A549 (cell line): ENCODE results near the gene TSGA10IP. TPM values are rescaled to one million over a fixed set of nuclear protein-coding genes. Genes with fewer than 3 reads are reported as not detected.

Source experiments
- ATAC-seq, 2 experiments: fragments of 200-7000 bp in 1 of 2; fragments of >200 bp in 1 of 2; cut with Nextera tagmentation in 1 of 2; cut with Tn5 transposase in 1 of 2; 3 replicates each; pipeline versions ENCODE4 v1.8.0 to v1.9.1; 2018 to 2020; ENCODE audit warnings: mild to moderate bottlenecking in 1 of 2, moderate library complexity in 1 of 2
- CTCF ChIA-PET: fragments of 300-600 bp; sonication (Branson Sonifier 250); formaldehyde crosslinking; extraction: SDS; loops from one replicate; lab custom pipeline; 2021; ENCODE audit warnings: antibody characterized with exemption, inconsistent platforms; lab: Yijun Ruan, JAX
- POLR2A ChIA-PET: fragments of 350-600 bp; formaldehyde crosslinking; extraction: SDS; loops from one replicate; lab custom pipeline; 2021; ENCODE audit warnings: antibody characterized with exemption, inconsistent platforms; lab: Yijun Ruan, JAX
- DNase-seq, 2 experiments: peaks; one replicate each; pipeline versions ENCODE4 v3.0.0 to v3.0.0-alpha.2; 2011 to 2016; ENCODE audit warnings: low read depth in 1 of 2, low spot score in 1 of 2
- FAIRE-seq: peaks from 2 replicates; lab custom pipeline; 2011; peaks lifted over from hg19 to GRCh38; lab: Jason Lieb, UNC
- H3K27ac ChIP-seq, 2 experiments: fragments of >200 bp; sonication (Bioruptor Twin); formaldehyde crosslinking; 3 replicates each; pipeline ENCODE4 v1.5.1; 2016 to 2017
- H3K4me1 ChIP-seq: fragments of >200 bp; sonication (Bioruptor Twin); formaldehyde crosslinking; 3 replicates; pipeline ENCODE4 v1.6.1; 2016
- H3K4me2 ChIP-seq: fragments of >200 bp; sonication (Bioruptor Twin); formaldehyde crosslinking; 3 replicates; pipeline ENCODE4 v1.6.1; 2016
- H3K4me3 ChIP-seq: fragments of >200 bp; sonication (Bioruptor Twin); formaldehyde crosslinking; 3 replicates; pipeline ENCODE4 v1.5.1; 2016
- H3K9me3 ChIP-seq: fragments of >200 bp; sonication (Bioruptor Twin); formaldehyde crosslinking; 3 replicates; pipeline ENCODE4 v1.6.1; 2016
- EHF ChIP-seq: fragments of 250-450 bp; sonication (Bioruptor Pico); IDR thresholded peaks from 2 replicates; pipeline ENCODE4 v1.5.0; 2020; ENCODE audit warnings: mild to moderate bottlenecking
- EHMT2 ChIP-seq: fragments of 200-600 bp; sonication (generic); IDR thresholded peaks from 2 replicates; pipeline ENCODE4 v1.6.1; 2016; ENCODE audit warnings: antibody characterized with exemption, low read depth, mild to moderate bottlenecking, moderate library complexity
- EP300 ChIP-seq, 2 experiments: fragments of >200 bp; sonication (Bioruptor Twin); formaldehyde crosslinking; IDR thresholded peaks; 2 replicates in 1 of 2; 3 replicates in 1 of 2; pipeline ENCODE4 v1.6.1; 2016 to 2017
- ESRRA ChIP-seq: fragments of 150-350 bp; IDR thresholded peaks from 2 replicates; pipeline ENCODE4 v1.6.1; 2014; ENCODE audit warnings: mild to moderate bottlenecking, low read length, borderline replicate concordance
- FOSL2 ChIP-seq, 2 experiments: fragments of 450-650 bp in 1 of 2; fragments of >200 bp in 1 of 2; sonication (Bioruptor Twin) in 1 of 2; formaldehyde crosslinking; IDR thresholded peaks; 2 replicates each; pipeline versions ENCODE4 v1.5.0 to v1.6.1; 2016 to 2020; ENCODE audit warnings: mild to moderate bottlenecking in 1 of 2, moderate library complexity in 1 of 2
- HDAC2 ChIP-seq: fragments of 200-600 bp; sonication (generic); IDR thresholded peaks from 2 replicates; pipeline ENCODE4 v1.6.1; 2016
- HEYL ChIP-seq: fragments of 250-450 bp; sonication (Bioruptor Pico); IDR thresholded peaks from 2 replicates; pipeline ENCODE4 v1.8.0; 2021; ENCODE audit warnings: mild to moderate bottlenecking, moderate library complexity
- HOXB13 ChIP-seq: fragments of 250-450 bp; sonication (Bioruptor Pico); IDR thresholded peaks from 2 replicates; pipeline ENCODE4 v1.5.0; 2020; ENCODE audit warnings: low read depth, mild to moderate bottlenecking, moderate library complexity
- KDM1A ChIP-seq: fragments of 200-600 bp; sonication (generic); IDR thresholded peaks from 2 replicates; pipeline ENCODE4 v1.6.1; 2016; ENCODE audit warnings: low read depth, mild to moderate bottlenecking
- KDM5A ChIP-seq: fragments of 200-600 bp; sonication (generic); IDR thresholded peaks from 2 replicates; pipeline ENCODE4 v1.6.1; 2016; ENCODE audit warnings: antibody characterized with exemption, mild to moderate bottlenecking
- MYC ChIP-seq: IDR thresholded peaks from 2 replicates; pipeline ENCODE4 v1.6.1; 2012; ENCODE audit warnings: mild to moderate bottlenecking, inconsistent platforms, low read length, improper control_type of control experiment, borderline replicate concordance
- NR3C1 ChIP-seq: fragments of >200 bp; sonication (Bioruptor Twin); formaldehyde crosslinking; IDR thresholded peaks from 3 replicates; pipeline ENCODE4 v1.6.1; 2017
- POLR2AphosphoS2 ChIP-seq: conservative IDR thresholded peaks from 2 replicates; pipeline ENCODE4 v1.6.1; 2012; ENCODE audit warnings: low read length, improper control_type of control experiment, inconsistent platforms
- RAD21 ChIP-seq, 2 experiments: fragments of >200 bp in 1 of 2; sonication (Bioruptor Twin) in 1 of 2; formaldehyde crosslinking in 1 of 2; IDR thresholded peaks in 1 of 2; conservative IDR thresholded peaks in 1 of 2; 2 replicates in 1 of 2; 3 replicates in 1 of 2; pipeline ENCODE4 v1.6.1; 2012 to 2018; ENCODE audit warnings: inconsistent platforms in 1 of 2
- RARB ChIP-seq: fragments of 250-450 bp; sonication (Bioruptor Pico); IDR thresholded peaks from 2 replicates; pipeline ENCODE4 v1.8.0; 2021; ENCODE audit warnings: mild to moderate bottlenecking, moderate library complexity
- RCOR1 ChIP-seq: fragments of 150-350 bp; IDR thresholded peaks from 2 replicates; pipeline ENCODE4 v1.6.1; 2014; ENCODE audit warnings: antibody characterized with exemption, low read length, low read depth
- RNF2 ChIP-seq: fragments of 200-600 bp; sonication (generic); IDR thresholded peaks from 2 replicates; pipeline ENCODE4 v1.6.1; 2016; ENCODE audit warnings: low read depth, mild to moderate bottlenecking, antibody characterized with exemption, moderate library complexity, borderline replicate concordance
- SMC3 ChIP-seq: fragments of >200 bp; sonication (Bioruptor Twin); formaldehyde crosslinking; IDR thresholded peaks from 3 replicates; pipeline ENCODE4 v1.6.1; 2018; ENCODE audit warnings: inconsistent platforms
- SREBF2 ChIP-seq: fragments of 450-650 bp; IDR thresholded peaks from 2 replicates; pipeline ENCODE4 v1.6.1; 2014; ENCODE audit warnings: mild to moderate bottlenecking, moderate library complexity
- TFCP2L1 ChIP-seq: fragments of 250-450 bp; sonication (Bioruptor Pico); IDR thresholded peaks from 2 replicates; pipeline ENCODE4 v1.5.0; 2021; ENCODE audit warnings: mild to moderate bottlenecking
- ZFP36 ChIP-seq: fragments of 450-650 bp; IDR thresholded peaks from 2 replicates; pipeline ENCODE4 v1.6.1; 2014; ENCODE audit warnings: borderline replicate concordance; ENCODE audit not compliant: partially characterized antibody
- ZNF302 ChIP-seq: fragments of 250-450 bp; sonication (Bioruptor Pico); IDR thresholded peaks from 2 replicates; pipeline ENCODE4 v1.9.0; 2021; ENCODE audit warnings: inconsistent platforms, mild to moderate bottlenecking, moderate library complexity
- WGBS: methylation state at CpG from one replicate; pipeline ENCODE4 v1.1.6; 2017; ENCODE audit errors: missing lambda C conversion rate; 5-methylcytosine and 5-hydroxymethylcytosine counted together
- polyA plus RNA-seq, 4 experiments: library from polyadenylated mRNA; depleted of rRNA in 3 of 4; stranded (reverse); fragments of >200 nt; fragmentation: RNase III in 1 of 4; extraction: RNeasy Plus Mini Kit Qiagen cat#74134 plus additional on column Dnase treatment in 1 of 4; gene quantifications; 2 replicates in 3 of 4; 3 replicates in 1 of 4; pipeline ENCODE4 v1.2.3, GENCODE V29; 2011 to 2017
- TF ChIP-seq, protein P1 (sequence below): fragments of >200 bp; sonication (Bioruptor Twin); formaldehyde crosslinking; IDR thresholded peaks from 3 replicates; pipeline ENCODE4 v1.6.1; 2016
- TF ChIP-seq, protein P2 (sequence below): fragments of 250-450 bp; sonication (Bioruptor Pico); IDR thresholded peaks from 2 replicates; pipeline ENCODE4 v1.5.0; 2021; ENCODE audit warnings: mild to moderate bottlenecking, moderate library complexity, borderline replicate concordance
- TF ChIP-seq, protein P3 (sequence below): IDR thresholded peaks from 2 replicates; pipeline ENCODE4 v1.6.1; 2012
- TF ChIP-seq, protein P4 (sequence below): fragments of >200 bp; sonication (Bioruptor Twin); formaldehyde crosslinking; IDR thresholded peaks from 2 replicates; pipeline ENCODE4 v1.6.1; 2016
- TF ChIP-seq, protein P5 (sequence below): IDR thresholded peaks from 2 replicates; pipeline ENCODE4 v1.6.1; 2012
- TF ChIP-seq, protein P6 (sequence below): fragments of 250-450 bp; sonication (Bioruptor Pico); IDR thresholded peaks from 2 replicates; pipeline ENCODE4 v1.5.0; 2020; ENCODE audit warnings: low read depth, mild to moderate bottlenecking, moderate library complexity
- TF ChIP-seq, protein P7 (sequence below): IDR thresholded peaks from 2 replicates; pipeline ENCODE4 v1.6.1; 2012; ENCODE audit warnings: low read depth, borderline replicate concordance

Gene TSGA10IP
- polyA plus RNA-seq, 2 of the 4 experiments (the other 2 are of a cell fraction): not detected

DNA sequence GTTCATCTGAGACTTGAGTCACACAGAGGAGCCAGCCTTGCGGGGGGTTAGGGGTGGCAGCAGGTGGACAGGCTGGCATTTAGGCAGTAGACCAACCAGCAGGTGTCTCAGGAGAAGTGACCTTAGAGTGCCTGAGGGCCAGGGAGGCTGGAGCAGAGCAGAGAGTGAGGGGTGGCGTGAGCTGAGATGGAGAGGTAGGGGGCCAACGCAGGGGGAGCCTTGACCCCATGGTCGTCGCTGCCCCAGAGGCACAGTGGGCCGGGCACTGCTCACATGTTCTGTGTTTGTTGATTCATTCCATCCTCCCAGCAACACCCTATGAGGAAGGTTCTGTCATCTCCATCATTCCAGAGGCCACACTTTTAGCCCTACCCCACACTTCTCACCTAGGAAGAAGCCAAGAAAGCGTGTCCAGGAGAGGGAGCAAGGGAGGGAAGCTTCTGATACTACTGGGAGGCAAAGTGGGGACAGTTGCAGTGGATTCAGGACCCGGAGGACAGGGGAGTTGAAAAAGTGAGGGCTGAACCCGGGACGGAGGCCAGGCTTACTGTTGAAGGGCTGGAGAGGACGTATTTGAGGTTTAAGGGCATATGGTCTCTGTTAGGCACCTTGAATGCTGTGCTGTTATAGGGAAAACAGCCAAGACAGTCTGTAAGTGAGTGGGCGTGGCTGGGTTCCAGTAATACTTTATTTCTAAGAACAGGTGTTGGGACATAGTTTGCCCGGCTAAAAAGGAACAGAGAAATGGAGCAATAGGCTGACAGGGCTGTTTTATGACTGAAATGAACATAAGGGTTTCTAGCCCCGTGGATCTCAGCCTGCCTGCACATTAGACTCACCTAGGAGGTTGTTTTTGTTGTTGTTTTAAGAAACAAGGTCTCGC is 23.6 kb downstream of the TSGA10IP start:
- DNase-seq: no peak
- FAIRE-seq: no peak

DNA sequence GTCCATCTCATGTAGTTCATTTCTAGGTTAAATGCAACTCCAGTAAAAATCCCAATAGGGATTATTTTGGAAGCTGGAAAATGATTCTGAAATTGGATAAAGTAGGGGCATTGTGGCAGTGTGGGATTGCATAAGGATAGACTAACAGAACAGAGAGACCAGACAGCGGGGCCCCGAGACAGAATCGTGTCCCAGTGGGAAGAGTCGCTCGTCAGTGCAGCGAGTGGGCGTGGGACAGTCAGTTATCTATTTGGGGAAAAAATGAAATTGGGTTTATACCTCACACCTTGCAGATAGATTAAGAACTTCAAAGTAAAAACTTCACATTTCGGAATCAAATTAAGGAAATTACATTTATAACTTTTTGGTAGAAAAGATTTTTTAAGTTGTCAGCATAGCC is 26.8 kb downstream of the TSGA10IP start:
- WGBS: 92% methylated on average over 8 of the region's 8 CpGs
- ATAC-seq (no peak), DNase-seq (no peak), FAIRE-seq (no peak)
- Histone ChIP-seq H3K4me2 (no peak overlapping the region), H3K4me3 (no peak overlapping the region), H3K4me1 (no peaks in the 10 kb centered on the region), H3K9me3 (no peaks in the 10 kb centered on the region), H3K27ac (no peak overlapping the region)
- ChIA-PET CTCF (interaction anchor here (0.6 to 1.7 kb wide), 6 partner anchors 14 to 834 kb away, joined by 3 to 9 read pairs (median 4); no protein-coding TSS in a partner anchor), POLR2A (no interaction called here)
- no peak for TF ChIP-seq ZFP36
- TF ChIP-seq, protein P1, sequence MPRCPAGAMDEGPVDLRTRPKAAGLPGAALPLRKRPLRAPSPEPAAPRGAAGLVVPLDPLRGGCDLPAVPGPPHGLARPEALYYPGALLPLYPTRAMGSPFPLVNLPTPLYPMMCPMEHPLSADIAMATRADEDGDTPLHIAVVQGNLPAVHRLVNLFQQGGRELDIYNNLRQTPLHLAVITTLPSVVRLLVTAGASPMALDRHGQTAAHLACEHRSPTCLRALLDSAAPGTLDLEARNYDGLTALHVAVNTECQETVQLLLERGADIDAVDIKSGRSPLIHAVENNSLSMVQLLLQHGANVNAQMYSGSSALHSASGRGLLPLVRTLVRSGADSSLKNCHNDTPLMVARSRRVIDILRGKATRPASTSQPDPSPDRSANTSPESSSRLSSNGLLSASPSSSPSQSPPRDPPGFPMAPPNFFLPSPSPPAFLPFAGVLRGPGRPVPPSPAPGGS: no peak
- TF ChIP-seq, protein P2, sequence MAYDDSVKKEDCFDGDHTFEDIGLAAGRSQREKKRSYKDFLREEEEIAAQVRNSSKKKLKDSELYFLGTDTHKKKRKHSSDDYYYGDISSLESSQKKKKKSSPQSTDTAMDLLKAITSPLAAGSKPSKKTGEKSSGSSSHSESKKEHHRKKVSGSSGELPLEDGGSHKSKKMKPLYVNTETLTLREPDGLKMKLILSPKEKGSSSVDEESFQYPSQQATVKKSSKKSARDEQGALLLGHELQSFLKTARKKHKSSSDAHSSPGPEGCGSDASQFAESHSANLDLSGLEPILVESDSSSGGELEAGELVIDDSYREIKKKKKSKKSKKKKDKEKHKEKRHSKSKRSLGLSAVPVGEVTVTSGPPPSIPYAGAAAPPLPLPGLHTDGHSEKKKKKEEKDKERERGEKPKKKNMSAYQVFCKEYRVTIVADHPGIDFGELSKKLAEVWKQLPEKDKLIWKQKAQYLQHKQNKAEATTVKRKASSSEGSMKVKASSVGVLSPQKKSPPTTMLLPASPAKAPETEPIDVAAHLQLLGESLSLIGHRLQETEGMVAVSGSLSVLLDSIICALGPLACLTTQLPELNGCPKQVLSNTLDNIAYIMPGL (CRISPR knock-in tag): no peak
- TF ChIP-seq, protein P3, sequence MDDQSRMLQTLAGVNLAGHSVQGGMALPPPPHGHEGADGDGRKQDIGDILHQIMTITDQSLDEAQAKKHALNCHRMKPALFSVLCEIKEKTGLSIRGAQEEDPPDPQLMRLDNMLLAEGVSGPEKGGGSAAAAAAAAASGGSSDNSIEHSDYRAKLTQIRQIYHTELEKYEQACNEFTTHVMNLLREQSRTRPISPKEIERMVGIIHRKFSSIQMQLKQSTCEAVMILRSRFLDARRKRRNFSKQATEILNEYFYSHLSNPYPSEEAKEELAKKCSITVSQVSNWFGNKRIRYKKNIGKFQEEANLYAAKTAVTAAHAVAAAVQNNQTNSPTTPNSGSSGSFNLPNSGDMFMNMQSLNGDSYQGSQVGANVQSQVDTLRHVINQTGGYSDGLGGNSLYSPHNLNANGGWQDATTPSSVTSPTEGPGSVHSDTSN: no peak
- TF ChIP-seq EHF (CRISPR knock-in tag): no peak
- TF ChIP-seq, protein P4, sequence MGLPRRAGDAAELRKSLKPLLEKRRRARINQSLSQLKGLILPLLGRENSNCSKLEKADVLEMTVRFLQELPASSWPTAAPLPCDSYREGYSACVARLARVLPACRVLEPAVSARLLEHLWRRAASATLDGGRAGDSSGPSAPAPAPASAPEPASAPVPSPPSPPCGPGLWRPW: no peak
- no peak for TF ChIP-seq MYC
- TF ChIP-seq HOXB13 (CRISPR knock-in tag): no peak
- TF ChIP-seq RNF2: no peak
- TF ChIP-seq EP300 (IDR thresholded peaks at IDR 0.05): no peak
- no peak for TF ChIP-seq ZNF302 (CRISPR knock-in tag)
- TF ChIP-seq HEYL (CRISPR knock-in tag): no peak
- TF ChIP-seq KDM5A: no peak
- TF ChIP-seq RAD21 (conservative IDR thresholded peaks at IDR 0.05 in 1 of 2, IDR thresholded peaks at IDR 0.05 in 1 of 2): no peak
- TF ChIP-seq, protein P5, sequence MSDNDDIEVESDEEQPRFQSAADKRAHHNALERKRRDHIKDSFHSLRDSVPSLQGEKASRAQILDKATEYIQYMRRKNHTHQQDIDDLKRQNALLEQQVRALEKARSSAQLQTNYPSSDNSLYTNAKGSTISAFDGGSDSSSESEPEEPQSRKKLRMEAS: no peak
- TF ChIP-seq, protein P6, sequence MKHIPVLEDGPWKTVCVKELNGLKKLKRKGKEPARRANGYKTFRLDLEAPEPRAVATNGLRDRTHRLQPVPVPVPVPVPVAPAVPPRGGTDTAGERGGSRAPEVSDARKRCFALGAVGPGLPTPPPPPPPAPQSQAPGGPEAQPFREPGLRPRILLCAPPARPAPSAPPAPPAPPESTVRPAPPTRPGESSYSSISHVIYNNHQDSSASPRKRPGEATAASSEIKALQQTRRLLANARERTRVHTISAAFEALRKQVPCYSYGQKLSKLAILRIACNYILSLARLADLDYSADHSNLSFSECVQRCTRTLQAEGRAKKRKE (CRISPR knock-in tag): no peak

More for the DNA sequence above, 23.6 kb downstream of the TSGA10IP start:
- ChIA-PET CTCF (interaction anchor here (0.6 to 2.5 kb wide), 14 partner anchors 9 to 257 kb away, joined by 3 to 12 read pairs (median 4); partner anchors contain the start of genes CCDC85B, FIBP and KAT5), POLR2A (no interaction called here)
- peak; percentile 37 to 56; a peak in 3 of 6 replicates for ATAC-seq
- TF ChIP-seq SREBF2 (no peak), RARB (CRISPR knock-in tag) (no peak), SMC3 (no peak), HEYL (CRISPR knock-in tag) (no peak), FOSL2 (IDR thresholded peaks at IDR 0.05) (no peak), FOSL2 (CRISPR knock-in tag; IDR thresholded peaks at IDR 0.05) (no peak), ESRRA (no peak), TFCP2L1 (CRISPR knock-in tag) (no peak), KDM1A (no peak), POLR2AphosphoS2 (no peak), RNF2 (no peak), RCOR1 (no peak), HDAC2 (no peak), NR3C1 (no peak), EHMT2 (no peak)
- TF ChIP-seq, protein P2 (CRISPR knock-in tag): no peak
- TF ChIP-seq, protein P7, sequence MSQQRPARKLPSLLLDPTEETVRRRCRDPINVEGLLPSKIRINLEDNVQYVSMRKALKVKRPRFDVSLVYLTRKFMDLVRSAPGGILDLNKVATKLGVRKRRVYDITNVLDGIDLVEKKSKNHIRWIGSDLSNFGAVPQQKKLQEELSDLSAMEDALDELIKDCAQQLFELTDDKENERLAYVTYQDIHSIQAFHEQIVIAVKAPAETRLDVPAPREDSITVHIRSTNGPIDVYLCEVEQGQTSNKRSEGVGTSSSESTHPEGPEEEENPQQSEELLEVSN: no peak
- Histone ChIP-seq H3K27ac (no peak overlapping the region), H3K4me2 (no peak overlapping the region), H3K4me1 (no peaks in the 10 kb centered on the region; the same call in 2 of the 3 replicates), H3K9me3 (no peaks in the 10 kb centered on the region), H3K4me3 (no peak overlapping the region)
- 85% methylated on average over 15 of the region's 15 CpGs for WGBS
